ENCODE measurements around the gene TRAPPC12.
"Not testable (repeated sequence)": the region's sequence is repeated elsewhere in the genome, so short reads cannot be mapped to it uniquely, and the experiment has no call there.

TRAPPC12 gene

GRCh38 chr2:3483227-3483985, 103.9 kb downstream of the TRAPPC12 start:
- DNase-seq (ENCODE audit: low read depth in 2 of 2, low spot score in 1 of 2): no peak

- no peak for DNase-seq (ENCODE audit: low read depth in 2 of 2, low spot score in 1 of 2)
Measured at GRCh38 chr2:3483986-3484960, 104.8 kb downstream of the TRAPPC12 start.

GRCh38 chr2:3485166-3485565, 105.7 kb downstream of the TRAPPC12 start:
- no peak for DNase-seq (ENCODE audit: low read depth in 2 of 2, low spot score in 1 of 2)

DNA sequence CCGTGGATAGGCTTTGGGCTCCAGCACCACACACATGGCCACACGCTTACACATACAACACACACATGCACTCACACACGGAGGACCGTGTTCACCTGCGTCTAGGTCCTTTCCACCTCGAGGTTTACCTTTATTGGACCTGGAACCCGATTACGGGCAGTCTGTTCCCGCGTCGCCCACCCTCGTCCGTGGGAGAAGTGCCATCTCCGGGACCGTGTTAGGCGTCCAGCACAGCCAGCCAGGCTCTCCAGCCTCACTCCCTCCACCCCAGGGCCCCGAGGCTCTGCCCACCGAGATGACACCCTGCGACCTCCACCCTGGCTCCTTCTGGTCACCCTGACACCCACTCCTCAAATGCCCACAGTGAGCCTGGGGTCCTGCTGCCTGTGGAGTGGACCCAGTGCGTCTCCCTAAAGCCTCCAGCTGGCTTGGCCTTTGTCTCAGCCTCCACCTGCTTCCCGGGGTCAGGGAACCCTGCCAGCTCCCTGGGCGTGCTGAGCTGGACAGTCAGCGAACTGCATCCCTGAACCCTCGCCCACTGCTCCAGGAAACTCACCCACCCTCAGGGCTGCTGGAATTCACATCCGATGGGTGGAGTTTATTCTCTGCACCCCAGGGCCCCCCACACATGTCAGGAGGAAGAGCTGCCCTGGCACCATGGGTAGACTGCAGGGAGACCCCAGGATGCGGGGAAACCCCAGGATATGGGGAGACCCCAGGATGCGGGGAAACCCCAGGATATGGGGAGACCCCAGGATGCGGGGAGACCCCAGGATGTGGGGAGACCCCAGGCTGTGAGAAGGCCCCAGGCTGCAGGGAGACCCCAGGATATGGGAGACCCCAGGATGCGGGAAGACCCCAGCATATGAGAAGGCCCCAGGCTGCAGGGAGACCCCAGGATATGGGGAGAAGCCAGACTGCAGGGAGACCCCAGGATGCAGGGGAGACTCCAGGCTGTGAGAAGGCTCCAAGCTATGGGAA, 106.8 kb downstream of the TRAPPC12 start:
- no peak for DNase-seq (ENCODE audit: low read depth in 2 of 2, low spot score in 1 of 2)

GRCh38 chr2:3487028-3487425, 107.5 kb downstream of the TRAPPC12 start:
- DNase-seq (ENCODE audit: low read depth in 2 of 2, low spot score in 1 of 2): no peak

DNA sequence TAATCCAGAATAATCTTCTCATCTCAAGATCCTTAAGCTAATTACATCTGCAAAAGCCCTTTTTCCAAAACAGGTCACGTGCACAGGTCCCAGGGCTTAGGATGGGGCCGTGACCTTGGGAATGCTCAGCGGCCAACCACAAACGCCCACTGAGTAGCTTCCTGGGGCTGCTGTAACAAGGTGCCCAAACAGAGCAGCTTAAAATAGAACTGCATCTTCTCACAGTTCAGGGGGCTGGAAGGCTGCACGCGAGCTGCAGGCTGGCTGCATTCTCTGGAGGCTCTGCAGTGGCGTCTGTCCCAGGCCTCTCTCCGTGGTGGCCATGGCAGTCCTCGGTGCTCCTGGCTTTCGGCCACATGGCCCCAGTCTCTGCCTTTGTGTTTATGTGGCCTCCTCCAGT, 107.9 kb downstream of the TRAPPC12 start:
- DNase-seq (ENCODE audit: low read depth in 2 of 2, low spot score in 1 of 2): no peak

DNA sequence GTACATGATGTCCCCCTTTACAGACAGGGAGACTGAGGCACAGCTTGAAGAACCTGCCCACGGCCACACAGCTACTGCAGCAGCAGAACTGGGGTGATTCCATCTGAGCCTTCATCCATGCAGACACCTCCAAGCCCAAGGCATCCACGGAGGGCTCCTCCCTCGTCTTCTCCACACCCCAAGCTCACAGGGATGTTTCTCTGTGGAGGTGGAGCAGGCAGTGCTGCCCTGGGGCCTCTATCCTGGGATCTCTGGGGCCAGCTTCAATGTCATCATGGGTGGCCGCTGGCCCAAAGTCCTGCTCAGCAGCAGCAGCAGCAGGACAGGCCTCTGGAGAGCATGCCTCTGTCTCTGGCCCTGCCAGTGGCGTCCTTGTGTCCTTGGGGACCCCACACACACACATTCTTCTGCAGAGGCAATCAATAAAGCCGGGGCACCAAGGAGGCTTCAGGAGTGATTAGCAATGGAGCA, 108.6 kb downstream of the TRAPPC12 start:
- DNase-seq (ENCODE audit: low read depth in 2 of 2, low spot score in 1 of 2): no peak

- DNase-seq (ENCODE audit: low read depth in 2 of 2, low spot score in 1 of 2): no peak
Measured at GRCh38 chr2:3488855-3489763, 109.6 kb downstream of the TRAPPC12 start.

DNA sequence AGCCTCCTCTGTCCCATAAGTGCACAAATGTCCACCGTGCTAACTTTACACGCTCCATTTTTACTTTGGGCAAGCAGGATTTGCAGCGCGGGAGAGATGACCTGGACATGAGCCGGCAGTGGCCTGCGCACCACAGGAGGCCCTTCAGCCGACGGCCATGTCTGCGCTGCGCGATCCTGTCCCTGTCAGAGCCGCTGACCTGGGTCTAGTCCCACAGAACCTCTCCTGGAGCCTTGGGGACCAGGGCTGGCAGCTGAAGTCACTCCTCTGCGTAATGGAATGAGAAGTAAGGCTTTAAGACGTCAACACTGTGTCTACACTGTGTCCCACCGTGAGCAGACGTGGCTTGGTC, 110.2 kb downstream of the TRAPPC12 start:
- DNase-seq (ENCODE audit: low read depth in 2 of 2, low spot score in 1 of 2): no peak

DNA sequence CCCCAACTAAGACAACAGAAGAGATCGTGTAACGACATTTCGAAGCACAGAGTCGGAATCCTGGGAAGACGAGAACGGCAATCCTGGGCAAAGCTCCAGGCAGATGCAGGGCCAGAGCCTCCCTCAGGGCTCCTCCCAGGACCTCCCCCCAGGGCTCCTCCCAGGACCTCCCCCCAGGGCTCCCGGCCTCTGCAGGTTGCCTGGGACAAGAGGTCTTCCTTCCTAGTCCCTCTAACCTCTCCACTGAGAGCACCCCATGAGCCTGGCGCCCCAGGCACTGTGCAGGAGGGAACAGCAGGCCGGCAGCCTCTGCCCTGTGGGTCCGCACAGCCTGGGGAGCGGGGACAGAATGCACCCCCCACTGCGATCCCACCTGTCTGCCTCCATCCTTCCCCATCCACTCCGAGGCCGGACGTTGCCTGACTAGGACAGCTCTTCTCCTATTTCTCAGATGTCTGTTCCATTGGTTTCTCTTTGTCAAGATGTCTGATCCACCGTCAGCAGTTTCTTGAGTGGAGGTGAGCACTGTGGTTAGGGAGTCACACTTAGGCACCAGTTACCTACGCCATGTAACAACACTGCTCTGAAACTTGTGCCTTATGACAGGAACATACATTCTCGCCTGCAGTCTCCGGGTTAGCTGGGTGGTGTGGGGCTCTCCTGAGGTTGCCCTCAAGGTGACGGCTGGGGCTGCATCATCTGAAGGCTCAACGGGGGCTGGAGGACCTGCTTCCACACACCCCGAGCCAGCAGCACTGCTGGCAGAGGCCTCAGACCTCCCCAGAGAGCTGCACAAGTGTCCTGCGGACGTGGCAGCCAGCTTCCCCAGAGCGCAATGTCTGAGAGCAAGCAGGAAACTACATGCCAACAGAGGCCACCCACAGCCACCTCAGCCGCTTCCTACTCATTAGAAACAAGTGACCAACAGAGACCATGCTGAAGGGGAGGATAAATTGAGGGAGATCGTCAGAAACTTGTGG, 111.0 kb downstream of the TRAPPC12 start:
- DNase-seq (ENCODE audit: low read depth in 2 of 2, low spot score in 1 of 2): no peak

GRCh38 chr2:3491306-3491705, 111.8 kb downstream of the TRAPPC12 start:
- no peak for DNase-seq (ENCODE audit: low read depth in 2 of 2, low spot score in 1 of 2)

GRCh38 chr2:3491716-3492474, 112.4 kb downstream of the TRAPPC12 start:
- DNase-seq (ENCODE audit: low read depth in 2 of 2, low spot score in 1 of 2): no peak

DNA sequence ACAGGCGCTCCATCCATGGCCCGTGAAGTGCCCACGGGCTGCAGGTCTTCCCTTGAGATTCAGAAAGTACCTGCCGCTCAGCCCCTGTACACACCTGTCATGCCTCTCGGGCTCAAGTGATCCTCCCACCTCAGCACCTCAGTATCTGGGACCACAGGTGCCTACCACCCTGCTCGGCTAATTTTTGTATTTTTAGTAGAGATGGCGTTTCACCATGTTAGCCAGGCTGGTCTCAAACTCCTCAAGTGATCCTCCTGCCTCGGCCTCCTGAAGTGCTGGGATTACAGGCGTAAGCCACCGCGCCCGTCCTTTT, 112.9 kb downstream of the TRAPPC12 start:
- DNase-seq (ENCODE audit: low read depth in 2 of 2, low spot score in 1 of 2): not testable (repeated sequence)

DNA sequence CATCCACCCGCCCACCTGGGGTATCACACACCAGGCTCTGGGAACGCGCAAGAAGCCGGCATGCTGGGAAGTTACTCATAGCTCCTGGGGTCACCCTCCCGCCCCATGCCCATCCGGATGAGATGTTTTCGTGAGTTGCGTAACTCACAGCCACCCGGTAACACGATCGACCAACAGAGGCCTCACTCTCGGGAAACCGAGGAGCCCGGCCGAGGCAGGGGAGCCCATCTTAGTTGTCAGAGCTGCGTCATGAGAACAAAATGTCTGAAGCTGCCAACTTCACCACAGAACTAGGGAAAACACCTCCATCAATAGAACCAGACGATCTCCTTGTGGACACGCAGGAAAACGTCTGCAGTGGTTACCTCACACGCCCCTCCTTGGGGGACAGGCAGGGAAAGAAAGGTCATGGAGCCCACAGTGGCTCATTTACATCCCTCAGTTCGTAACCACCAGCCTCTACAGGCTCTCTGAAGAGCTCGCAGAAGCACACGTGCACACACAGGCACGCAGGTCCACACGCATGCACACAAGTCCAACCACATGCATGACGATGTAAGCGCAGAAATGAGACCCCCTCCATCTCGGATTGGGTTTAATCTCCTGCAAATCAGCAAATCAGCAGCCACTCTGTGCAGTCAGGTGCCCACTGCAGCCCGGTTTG, 113.6 kb downstream of the TRAPPC12 start:
- DNase-seq (ENCODE audit: low read depth in 2 of 2, low spot score in 1 of 2): no peak

- DNase-seq (ENCODE audit: low read depth in 2 of 2, low spot score in 1 of 2): no peak
Measured at GRCh38 chr2:3493615-3494007, 114.1 kb downstream of the TRAPPC12 start.

GRCh38 chr2:3494984-3495666, 115.6 kb downstream of the TRAPPC12 start:
- no peak for DNase-seq (ENCODE audit: low read depth in 2 of 2, low spot score in 1 of 2)

DNA sequence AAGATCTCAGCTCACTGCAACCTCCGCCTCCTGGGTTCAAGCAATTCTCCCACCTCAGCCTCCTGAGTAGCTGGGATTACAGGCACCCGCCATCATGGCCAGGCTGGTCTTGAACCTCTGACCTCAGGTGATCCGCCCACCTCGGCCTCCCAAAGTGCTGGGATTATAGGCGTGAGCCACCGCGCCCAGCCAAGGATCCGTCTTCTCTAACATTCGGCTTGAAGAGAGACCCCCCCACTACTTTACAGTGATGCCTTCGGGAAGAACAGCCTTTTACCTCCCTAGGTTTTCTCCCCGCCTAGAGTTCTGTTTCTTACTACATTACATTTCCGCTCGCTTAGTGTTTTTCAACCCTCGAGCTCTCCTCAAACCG, 117.2 kb downstream of the TRAPPC12 start:
- not testable (repeated sequence) for DNase-seq (ENCODE audit: low read depth in 2 of 2, low spot score in 1 of 2)

All from stimulated activated CD8-positive, alpha-beta memory T cell treated with anti-CD3 and anti-CD28 coated beads, Interleukin-4, amount 100 ng/mL, for 4 hours (primary cell).